ENCODE measurements around the gene PIK3C2A. TPM values are rescaled to one million over a fixed set of nuclear protein-coding genes. Genes with fewer than 3 reads are reported as not detected.

PIK3C2A gene
- total RNA-seq, 1 experiment from 2014 or later: 68.3 TPM

DNA sequence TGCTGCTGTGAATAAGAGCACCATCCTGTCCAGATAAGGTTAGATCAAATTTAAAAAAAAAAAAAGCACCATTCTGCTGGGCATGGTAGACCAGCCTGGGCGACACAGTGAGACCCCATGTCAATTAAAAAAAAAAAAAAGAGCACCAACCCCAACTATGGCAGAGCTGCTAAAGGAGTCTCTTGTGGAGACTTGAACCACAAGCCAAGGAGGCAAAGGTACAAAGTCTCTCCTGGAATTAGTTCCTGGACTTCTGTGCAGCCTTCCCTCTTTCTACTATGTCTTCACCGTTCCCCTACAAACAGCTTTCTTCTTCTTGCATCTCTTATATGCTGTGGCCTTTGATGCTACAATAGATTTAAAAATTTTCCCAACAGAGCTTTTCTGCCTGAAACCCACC is 1.3 kb downstream of the PIK3C2A start:
- H3K4me1 ChIP-seq (ENCODE audit: control insufficient read depth, insufficient read depth, low read length): peaks cover 16% of the 10 kb centered on the region
- intact Hi-C loops (cut with micrococcal nuclease; ENCODE audit: unreplicated experiment): no loop called here
- no peak for ATAC-seq
- CTCF ChIA-PET: no interaction called here
- H3K36me3 ChIP-seq (ENCODE audit: control insufficient read depth, insufficient read depth, low read length): no peaks in the 10 kb centered on the region; the same call in 1 of the 2 replicates
- POLR2A ChIA-PET: no interaction called here
- TF ChIP-seq SIN3A (IDR thresholded peaks at IDR 0.05; ENCODE audit: borderline replicate concordance, insufficient read depth, low read depth, low read length) (no peak), CTCF (IDR thresholded peaks at IDR 0.05) (no peak), TCF7L2 (IDR thresholded peaks at IDR 0.05; ENCODE audit: low read depth, low read length) (no peak), POLR2AphosphoS5 (IDR thresholded peaks at IDR 0.05; ENCODE audit: low read depth, low read length) (no peak)
- TF ChIP-seq, protein P1, sequence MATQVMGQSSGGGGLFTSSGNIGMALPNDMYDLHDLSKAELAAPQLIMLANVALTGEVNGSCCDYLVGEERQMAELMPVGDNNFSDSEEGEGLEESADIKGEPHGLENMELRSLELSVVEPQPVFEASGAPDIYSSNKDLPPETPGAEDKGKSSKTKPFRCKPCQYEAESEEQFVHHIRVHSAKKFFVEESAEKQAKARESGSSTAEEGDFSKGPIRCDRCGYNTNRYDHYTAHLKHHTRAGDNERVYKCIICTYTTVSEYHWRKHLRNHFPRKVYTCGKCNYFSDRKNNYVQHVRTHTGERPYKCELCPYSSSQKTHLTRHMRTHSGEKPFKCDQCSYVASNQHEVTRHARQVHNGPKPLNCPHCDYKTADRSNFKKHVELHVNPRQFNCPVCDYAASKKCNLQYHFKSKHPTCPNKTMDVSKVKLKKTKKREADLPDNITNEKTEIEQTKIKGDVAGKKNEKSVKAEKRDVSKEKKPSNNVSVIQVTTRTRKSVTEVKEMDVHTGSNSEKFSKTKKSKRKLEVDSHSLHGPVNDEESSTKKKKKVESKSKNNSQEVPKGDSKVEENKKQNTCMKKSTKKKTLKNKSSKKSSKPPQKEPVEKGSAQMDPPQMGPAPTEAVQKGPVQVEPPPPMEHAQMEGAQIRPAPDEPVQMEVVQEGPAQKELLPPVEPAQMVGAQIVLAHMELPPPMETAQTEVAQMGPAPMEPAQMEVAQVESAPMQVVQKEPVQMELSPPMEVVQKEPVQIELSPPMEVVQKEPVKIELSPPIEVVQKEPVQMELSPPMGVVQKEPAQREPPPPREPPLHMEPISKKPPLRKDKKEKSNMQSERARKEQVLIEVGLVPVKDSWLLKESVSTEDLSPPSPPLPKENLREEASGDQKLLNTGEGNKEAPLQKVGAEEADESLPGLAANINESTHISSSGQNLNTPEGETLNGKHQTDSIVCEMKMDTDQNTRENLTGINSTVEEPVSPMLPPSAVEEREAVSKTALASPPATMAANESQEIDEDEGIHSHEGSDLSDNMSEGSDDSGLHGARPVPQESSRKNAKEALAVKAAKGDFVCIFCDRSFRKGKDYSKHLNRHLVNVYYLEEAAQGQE (IDR thresholded peaks at IDR 0.05; ENCODE audit: insufficient read depth in 1 of 2, low read depth in 2 of 2, low read length in 1 of 2): no peak
- in situ Hi-C loops (cut with HindIII; ENCODE audit: low pct_unique_long_range_greater_than_20kb, low sequenced_read_pairs): no loop called here
- no peaks in the 10 kb centered on the region for H3K27me3 ChIP-seq (ENCODE audit: control insufficient read depth, insufficient read depth, low read length)
- H3K9me3 ChIP-seq (ENCODE audit: control insufficient read depth, insufficient read depth, low read depth, low read length): no peaks in the 10 kb centered on the region
- H3K27ac ChIP-seq (ENCODE audit: low read length): peak overlapping the region; percentile 89
- DNase-seq (ENCODE audit: low read depth, low spot score): no peak
- BruUV-seq (replicated peaks): TSS peak; percentile 87
- H3K4me3 ChIP-seq (ENCODE audit: low read depth in 2 of 2, low read length in 2 of 2): peak overlapping the region; percentile 78 to 88

GRCh38 chr11:17197431-17197898 is 10.3 kb downstream of the PIK3C2A start:
- ATAC-seq: peak; percentile 48
- in situ Hi-C loops (cut with HindIII; ENCODE audit: low pct_unique_long_range_greater_than_20kb, low sequenced_read_pairs): no loop called here
- CTCF ChIA-PET: no interaction called here
- Histone ChIP-seq H3K27ac (ENCODE audit: low read length) (no peak overlapping the region), H3K27me3 (ENCODE audit: control insufficient read depth, insufficient read depth, low read length) (no peaks in the 10 kb centered on the region), H3K4me1 (ENCODE audit: control insufficient read depth, insufficient read depth, low read length) (no peaks in the 10 kb centered on the region), H3K4me3 (ENCODE audit: low read depth in 2 of 2, low read length in 2 of 2) (no peak overlapping the region), H3K9me3 (ENCODE audit: control insufficient read depth, insufficient read depth, low read depth, low read length) (no peaks in the 10 kb centered on the region), H3K36me3 (ENCODE audit: control insufficient read depth, insufficient read depth, low read length) (no peaks in the 10 kb centered on the region)
- POLR2A ChIA-PET: no interaction called here
- no peak for TF ChIP-seq SIN3A (IDR thresholded peaks at IDR 0.05; ENCODE audit: borderline replicate concordance, insufficient read depth, low read depth, low read length)
- no peak for TF ChIP-seq TCF7L2 (IDR thresholded peaks at IDR 0.05; ENCODE audit: low read depth, low read length)
- TF ChIP-seq, protein P1 (IDR thresholded peaks at IDR 0.05; ENCODE audit: insufficient read depth in 1 of 2, low read depth in 2 of 2, low read length in 1 of 2): no peak
- TF ChIP-seq CTCF (IDR thresholded peaks at IDR 0.05): no peak
- no peak for TF ChIP-seq POLR2AphosphoS5 (IDR thresholded peaks at IDR 0.05; ENCODE audit: low read depth, low read length)
- DNase-seq (ENCODE audit: low read depth, low spot score): no peak
- intact Hi-C loops (cut with micrococcal nuclease; ENCODE audit: unreplicated experiment): no loop called here
- BruUV-seq (replicated peaks): no TSS peak
